SJCRH30 (cell line): ENCODE data around the gene CCL4. TPM values are rescaled to one million over a fixed set of nuclear protein-coding genes. Genes with fewer than 3 reads are reported as not detected.
"Not testable (repeated sequence)": the region's sequence is repeated elsewhere in the genome, so short reads cannot be mapped to it uniquely, and the experiment has no call there.

Experiments used
- DNase-seq, 2 experiments: peaks; one replicate each; pipeline ENCODE4 v3.0.0-alpha.2; 2015 to 2020
- H3K27ac ChIP-seq: fragments of 250-450 bp; sonication (Bioruptor Pico); 2 replicates; pipeline ENCODE4 v1.5.1; 2020; ENCODE audit warnings: mild to moderate bottlenecking, moderate library complexity
- H3K27me3 ChIP-seq: fragments of 250-450 bp; sonication (Bioruptor Pico); 2 replicates; pipeline ENCODE4 v1.5.1; 2020; ENCODE audit warnings: mild to moderate bottlenecking, moderate library complexity
- H3K36me3 ChIP-seq: fragments of 250-450 bp; sonication (Bioruptor Pico); 2 replicates; pipeline ENCODE4 v1.5.1; 2020; ENCODE audit warnings: mild to moderate bottlenecking, moderate library complexity
- H3K4me1 ChIP-seq: fragments of 250-450 bp; sonication (Bioruptor Pico); 2 replicates; pipeline ENCODE4 v1.5.1; 2020; ENCODE audit warnings: mild to moderate bottlenecking, moderate library complexity
- H3K4me3 ChIP-seq: fragments of 250-450 bp; sonication (Bioruptor Pico); 2 replicates; pipeline ENCODE4 v1.5.1; 2020; ENCODE audit warnings: mild to moderate bottlenecking, moderate library complexity
- H3K9me3 ChIP-seq: fragments of 250-450 bp; sonication (Bioruptor Pico); replicated peaks from 2 replicates; pipeline ENCODE4 v1.5.1; 2020; ENCODE audit warnings: mild to moderate bottlenecking, moderate library complexity
- total RNA-seq: library from RNA; depleted of rRNA; stranded (reverse); fragments of >200 nt; shearing (Covaris generic); gene quantifications from 2 replicates; pipeline ENCODE4 v1.2.3, GENCODE V29; 2014

CCL4 gene
- total RNA-seq, 1 experiment from 2014 or later: not detected

DNA sequence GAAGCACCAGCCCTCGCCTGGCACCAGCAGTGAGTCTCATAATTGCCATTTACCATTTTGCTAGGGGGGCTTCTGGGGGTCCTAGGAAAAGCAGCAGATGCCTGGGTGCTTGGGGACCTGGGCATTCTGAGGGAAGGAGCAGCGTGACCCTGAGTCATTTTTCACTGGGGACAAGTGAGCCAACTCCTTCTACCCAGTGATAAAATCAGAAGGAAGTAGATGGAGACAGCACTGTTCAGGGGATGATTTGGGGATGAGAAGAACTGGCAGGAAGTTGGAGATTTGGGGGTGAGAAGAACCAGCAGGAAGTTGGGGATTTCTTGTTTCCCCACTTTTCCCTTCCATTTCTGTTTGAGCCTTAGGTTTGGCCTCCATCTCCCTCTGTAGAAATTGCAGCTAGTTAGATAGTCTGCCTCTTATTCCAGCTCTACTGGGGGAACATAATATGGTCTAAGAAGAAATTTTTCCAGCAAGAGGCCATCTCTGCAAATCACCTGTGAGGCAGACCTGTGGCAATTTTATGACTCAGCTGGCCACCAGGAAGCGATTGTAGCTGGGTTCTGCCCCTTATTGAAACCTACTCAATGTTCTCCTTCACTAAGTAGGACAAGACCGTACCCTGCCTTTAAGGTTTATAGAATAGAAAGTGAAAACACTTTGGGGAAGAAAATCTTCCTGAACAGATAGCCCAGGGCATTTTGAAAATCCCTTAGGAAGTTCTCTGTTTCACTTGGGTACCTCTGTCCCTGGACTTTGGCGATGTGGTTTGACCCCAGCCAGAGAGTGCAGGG lies 21.8 kb upstream of the CCL4 start:
- not testable (repeated sequence) for H3K4me1 ChIP-seq, H3K27me3 ChIP-seq, H3K4me3 ChIP-seq, DNase-seq, H3K27ac ChIP-seq, H3K9me3 ChIP-seq, H3K36me3 ChIP-seq

DNA sequence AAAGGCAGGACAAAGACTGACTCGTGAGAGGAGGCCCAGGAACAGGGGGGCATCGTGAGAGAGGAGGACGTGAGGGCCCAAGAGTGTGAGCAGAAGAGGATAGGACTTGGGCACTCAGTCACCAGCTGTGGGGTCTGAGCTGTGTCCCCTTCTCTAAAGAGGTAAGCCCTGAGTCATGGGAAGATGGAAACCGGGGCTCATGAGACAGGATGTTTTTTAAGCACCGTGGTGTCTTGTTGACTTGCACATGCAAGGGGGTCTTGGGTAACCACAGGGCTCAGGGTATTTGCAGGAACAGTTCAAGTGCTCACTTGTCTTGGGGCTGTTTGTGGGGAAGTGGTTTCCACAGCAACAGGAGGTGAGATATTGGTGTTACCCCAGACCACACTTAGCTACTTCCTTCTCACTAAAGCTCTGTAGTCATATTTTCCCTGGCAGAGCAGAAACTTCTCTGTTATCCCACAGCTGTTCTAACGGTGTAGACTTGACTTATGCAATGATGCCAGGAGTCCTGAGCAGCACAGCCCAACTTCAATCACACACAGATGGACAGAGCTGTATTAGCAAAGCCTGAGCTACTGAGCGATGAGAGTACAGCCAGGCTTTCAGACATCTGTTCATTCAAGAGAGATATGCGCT lies 21.0 kb upstream of the CCL4 start:
- H3K4me1 ChIP-seq, H3K4me3 ChIP-seq, H3K27me3 ChIP-seq, DNase-seq, H3K27ac ChIP-seq, H3K36me3 ChIP-seq, H3K9me3 ChIP-seq: not testable (repeated sequence)

DNA sequence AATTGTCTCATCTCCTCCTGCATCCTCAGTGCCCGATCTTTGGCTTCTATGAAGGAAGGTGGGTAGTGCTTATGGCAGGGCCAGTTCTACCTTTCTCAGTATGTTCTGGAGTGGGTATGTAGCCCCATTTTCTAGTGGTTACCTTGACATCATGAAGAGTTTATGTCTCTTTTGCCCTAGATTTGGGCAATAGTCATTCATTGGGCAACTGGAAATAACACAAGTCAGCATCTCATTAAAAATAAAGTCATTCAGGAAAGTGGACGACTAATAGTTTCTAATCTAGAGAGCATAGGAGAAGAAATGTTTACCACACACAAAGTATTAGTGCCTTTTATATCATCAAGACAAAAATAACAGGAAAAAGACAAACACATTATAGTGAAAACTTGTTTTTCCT lies 19.9 kb upstream of the CCL4 start:
- H3K36me3 ChIP-seq, H3K27me3 ChIP-seq: not testable (repeated sequence)

DNA sequence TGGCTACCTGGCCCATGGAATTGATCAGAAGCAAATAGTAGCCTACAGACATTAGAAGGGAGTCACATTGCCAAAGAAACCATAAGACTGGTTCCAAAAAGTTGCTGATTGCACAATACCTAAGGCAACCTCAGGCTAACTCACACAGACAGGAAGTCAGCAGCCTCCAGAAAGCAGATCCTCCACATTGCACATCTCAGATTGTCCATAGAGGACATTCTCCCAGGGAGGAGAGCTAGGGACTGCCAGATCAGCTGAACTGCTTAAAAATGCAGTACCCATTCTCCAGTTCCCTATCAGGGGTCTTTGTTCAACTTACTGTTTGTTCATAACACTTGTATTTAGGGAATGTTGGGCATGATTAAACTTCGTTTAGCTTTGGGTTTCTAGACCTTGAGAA lies 17.9 kb upstream of the CCL4 start:
- Histone ChIP-seq H3K36me3 (no peaks in the 10 kb centered on the region), H3K27me3 (0 out of 2 replicates have a peak, but pooled peaks cover 3% of the 10 kb centered on the region), H3K27ac (no peak overlapping the region), H3K4me1 (no peaks in the 10 kb centered on the region), H3K9me3 (no peaks in the 10 kb centered on the region), H3K4me3 (no peak overlapping the region)
- DNase-seq: no peak

More for the DNA sequence above, 19.9 kb upstream of the CCL4 start:
- not testable (repeated sequence) for H3K27ac ChIP-seq, DNase-seq, H3K4me1 ChIP-seq, H3K4me3 ChIP-seq, H3K9me3 ChIP-seq

DNA sequence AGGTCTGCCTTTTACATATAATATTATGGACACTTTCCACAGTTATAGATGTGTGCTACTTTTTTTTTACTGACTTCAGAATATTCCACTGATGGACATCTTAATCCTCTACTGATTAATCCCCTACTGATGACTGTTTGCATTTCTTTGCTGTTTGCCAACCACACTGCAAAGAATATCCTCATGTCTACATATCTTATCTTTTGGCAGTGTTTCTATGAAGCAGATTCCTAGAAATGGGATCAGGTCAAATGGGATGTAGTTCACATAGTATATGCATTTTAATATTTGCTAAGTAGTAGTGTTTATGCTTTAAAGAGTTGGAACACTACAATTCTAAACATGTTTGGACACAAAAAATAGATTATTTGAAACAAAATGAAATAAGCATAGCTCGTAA lies 16.8 kb upstream of the CCL4 start:
- Histone ChIP-seq H3K4me3 (no peak overlapping the region), H3K27me3 (0 out of 2 replicates have a peak, but pooled peaks cover 3% of the 10 kb centered on the region), H3K4me1 (no peaks in the 10 kb centered on the region), H3K27ac (no peak overlapping the region), H3K9me3 (no peaks in the 10 kb centered on the region), H3K36me3 (no peaks in the 10 kb centered on the region)
- no peak for DNase-seq

DNA sequence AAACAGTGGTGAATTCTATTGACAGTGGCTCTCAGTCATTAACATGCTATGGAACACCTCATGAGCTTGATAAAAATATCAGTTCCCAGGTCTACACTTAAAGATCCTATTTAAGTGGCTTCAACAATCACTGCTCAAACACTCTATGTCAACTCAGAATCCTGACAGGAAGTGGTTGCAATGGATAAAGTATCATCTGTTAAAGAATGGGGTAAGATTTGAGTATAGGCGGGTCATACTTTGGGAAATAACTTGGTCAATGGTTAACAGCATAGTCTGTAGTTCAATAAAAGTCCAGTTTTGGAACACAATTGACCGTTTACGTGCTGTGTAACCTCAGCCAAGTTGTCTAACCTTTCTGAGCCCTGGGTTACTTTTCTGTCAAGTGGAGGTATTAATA lies 16.2 kb upstream of the CCL4 start:
- H3K9me3 ChIP-seq, H3K4me1 ChIP-seq, H3K27me3 ChIP-seq, H3K36me3 ChIP-seq, DNase-seq, H3K27ac ChIP-seq, H3K4me3 ChIP-seq: not testable (repeated sequence)

DNA sequence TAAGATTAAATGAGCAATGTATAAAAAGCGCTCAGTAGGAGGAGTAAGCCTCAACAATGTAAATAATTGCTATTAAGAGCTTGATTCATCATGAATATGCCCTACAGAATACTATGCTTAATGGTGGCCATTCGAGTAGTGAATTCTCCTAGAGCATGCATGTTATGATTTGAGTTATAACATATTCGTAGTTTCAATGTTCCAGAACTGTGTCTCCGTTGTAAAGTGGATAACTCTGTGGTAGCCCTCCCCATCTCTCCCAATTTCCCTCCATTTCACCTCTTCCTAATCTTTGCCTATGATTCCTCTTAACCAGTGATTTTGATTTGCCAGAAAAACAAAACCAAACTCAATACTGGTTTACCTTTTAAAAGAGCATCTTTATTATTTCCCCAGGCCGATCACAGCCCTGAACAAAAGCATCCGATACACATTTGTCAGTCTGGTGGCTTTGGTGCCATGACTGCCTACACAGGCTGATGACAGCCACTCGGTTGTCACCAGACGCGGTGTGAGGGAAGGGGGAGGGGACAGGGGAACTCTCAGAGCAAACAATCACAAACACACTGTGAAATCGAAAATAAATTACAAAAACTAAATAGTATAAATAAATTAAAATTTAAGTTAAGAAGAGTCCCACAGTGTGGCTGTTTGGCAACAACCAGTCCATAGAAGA lies 15.6 kb upstream of the CCL4 start:
- not testable (repeated sequence) for H3K27me3 ChIP-seq, H3K4me1 ChIP-seq, DNase-seq

DNA sequence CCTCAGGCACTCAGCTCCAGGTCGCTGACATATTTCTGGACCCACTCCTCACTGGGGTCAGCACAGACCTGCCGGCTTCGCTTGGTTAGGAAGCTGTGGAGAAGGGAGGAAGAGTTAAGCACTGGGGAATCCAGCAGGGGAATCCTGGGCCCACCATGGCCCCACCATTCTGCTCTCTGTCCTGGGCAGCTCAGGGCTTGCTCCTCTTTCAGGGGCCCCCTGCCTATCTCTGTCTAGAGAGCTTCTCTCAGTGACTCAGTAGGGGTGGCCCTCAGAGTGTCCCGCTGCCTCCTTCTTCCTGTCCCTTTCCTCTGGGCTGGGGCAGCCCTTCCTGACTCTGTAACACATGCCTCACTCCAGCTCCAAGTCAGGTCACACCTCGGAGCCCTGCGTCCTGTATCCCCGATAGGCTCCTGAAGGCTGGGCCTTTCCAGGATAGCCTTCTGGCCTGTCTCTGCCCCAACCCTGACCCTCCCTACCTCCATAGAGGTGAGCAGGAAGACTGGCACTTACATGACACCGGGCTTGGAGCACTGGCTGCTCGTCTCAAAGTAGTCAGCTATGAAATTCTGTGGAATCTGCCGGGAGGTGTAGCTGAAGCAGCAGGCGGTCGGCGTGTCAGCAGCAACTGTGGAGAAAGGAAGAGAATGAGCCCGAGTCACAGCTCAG lies 14.8 kb upstream of the CCL4 start:
- H3K9me3 ChIP-seq: no peaks in the 10 kb centered on the region
- H3K4me3 ChIP-seq: no peak overlapping the region
- no peaks in the 10 kb centered on the region for H3K36me3 ChIP-seq
- H3K27me3 ChIP-seq: 0 out of 2 replicates have a peak, but pooled peaks cover 3% of the 10 kb centered on the region
- H3K27ac ChIP-seq: no peak overlapping the region
- DNase-seq: no peak
- no peaks in the 10 kb centered on the region for H3K4me1 ChIP-seq

More for the DNA sequence above, 15.6 kb upstream of the CCL4 start:
- H3K4me3 ChIP-seq, H3K27ac ChIP-seq, H3K36me3 ChIP-seq, H3K9me3 ChIP-seq: not testable (repeated sequence)

DNA sequence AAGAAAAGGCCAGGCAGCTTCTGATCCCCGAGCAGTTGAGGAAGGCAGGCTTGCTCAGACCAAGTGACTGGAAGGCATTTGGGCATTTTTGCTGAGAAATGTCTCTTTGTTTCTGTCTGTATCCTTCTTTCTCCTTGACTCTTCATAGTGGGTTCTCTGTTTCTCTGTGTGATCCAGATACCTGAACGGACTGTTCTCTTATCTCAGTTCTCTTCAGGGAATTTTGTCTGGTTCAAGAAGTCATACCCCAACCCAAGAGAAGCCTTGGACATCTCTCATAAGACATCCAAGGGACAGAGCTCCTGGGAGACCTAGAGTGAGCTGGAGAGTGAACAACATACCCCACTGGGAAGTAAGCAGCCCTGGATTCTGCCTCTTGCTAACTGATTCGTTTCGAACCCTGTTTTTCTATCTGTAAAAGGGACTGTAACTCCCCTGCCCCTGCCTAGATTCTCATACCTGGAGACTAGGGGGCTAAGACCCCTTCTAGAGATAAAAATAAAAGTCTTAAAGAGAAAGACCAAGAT lies 14.2 kb upstream of the CCL4 start:
- Histone ChIP-seq H3K27me3 (0 out of 2 replicates have a peak, but pooled peaks cover 3% of the 10 kb centered on the region), H3K36me3 (no peaks in the 10 kb centered on the region), H3K4me1 (no peaks in the 10 kb centered on the region), H3K9me3 (no peaks in the 10 kb centered on the region), H3K4me3 (no peak overlapping the region), H3K27ac (no peak overlapping the region)
- no peak for DNase-seq

DNA sequence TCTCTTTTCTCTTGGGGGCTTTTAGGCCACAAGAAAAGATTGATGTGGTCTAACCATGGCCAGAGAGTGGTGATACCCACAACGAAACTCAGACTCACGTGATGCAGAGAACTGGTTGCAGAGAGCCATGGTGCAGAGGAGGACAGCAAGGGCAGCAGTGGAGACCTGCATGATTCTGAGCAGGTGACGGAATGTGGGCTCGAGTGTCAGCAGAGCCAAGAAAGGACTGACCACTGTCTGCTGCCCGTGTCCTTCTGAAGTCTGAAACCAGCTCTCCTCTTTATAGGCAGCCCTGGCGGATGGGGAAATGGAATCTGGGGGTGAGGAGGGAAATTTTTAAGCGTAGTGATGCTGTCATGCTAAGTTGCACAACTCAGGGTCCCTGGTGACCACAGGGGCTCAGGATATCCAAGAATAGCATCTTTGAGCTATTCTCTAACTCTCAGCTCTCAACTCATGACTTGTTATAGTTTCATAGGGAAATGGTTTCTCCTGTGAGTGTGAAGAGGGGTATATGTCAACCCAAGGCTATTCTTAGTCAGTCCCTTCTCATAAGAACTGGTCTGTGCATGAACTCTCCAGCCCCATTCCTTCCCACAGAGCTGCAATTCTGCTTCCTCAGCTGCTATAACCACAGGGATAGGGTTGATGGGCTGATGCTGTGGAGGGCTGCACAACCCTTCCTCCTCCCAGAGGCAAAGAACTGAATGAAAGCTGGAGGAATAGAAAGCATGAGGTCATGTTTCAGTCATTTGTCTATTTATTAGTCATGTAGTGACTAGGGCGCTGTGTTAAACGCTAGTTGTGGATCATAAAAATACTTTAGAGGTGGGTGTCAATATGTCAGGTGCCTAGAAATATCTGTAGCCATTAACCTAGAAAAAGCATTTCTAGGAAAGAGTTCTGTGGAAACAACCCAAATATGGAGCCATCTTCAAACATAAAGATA lies 13.5 kb upstream of the CCL4 start, which contains the start of gene CCL3:
TSS of gene CCL3 (minus strand) at position 256 of the 949 bp plus-strand sequence. CDS start at position 171, 85 bp downstream.
- no peak for DNase-seq
- H3K4me3 ChIP-seq: no peak within 1 kb of the TSS
- H3K4me1 ChIP-seq: no peaks in the 10 kb centered on the region
- no peak within 1 kb of the TSS for H3K27ac ChIP-seq
- H3K9me3 ChIP-seq: no peaks in the 10 kb centered on the region
- H3K27me3 ChIP-seq: 0 out of 2 replicates have a peak, but pooled peaks cover 3% of the 10 kb centered on the region
- no peaks in the 10 kb centered on the region for H3K36me3 ChIP-seq

DNA sequence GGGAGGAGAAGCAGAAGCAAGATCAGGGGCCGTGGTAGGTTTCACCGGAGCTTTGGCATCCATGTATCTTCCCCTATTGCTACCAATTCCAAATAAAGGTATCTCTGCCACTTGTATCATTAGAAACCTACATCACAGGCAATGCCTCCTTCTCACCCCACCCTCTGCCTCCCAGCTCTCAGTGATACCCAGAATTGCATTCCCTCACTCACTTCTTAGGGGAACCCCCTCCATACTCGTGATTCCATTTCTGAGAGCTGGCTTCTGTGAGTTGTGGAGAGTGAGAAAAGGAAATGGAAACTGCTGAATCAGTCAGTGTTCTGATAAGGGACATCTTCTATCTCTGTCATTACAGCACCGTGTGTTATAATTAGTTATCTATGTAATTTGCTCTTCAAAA lies 11.4 kb upstream of the CCL4 start:
- H3K36me3 ChIP-seq: no peaks in the 10 kb centered on the region
- 0 out of 2 replicates have a peak, but pooled peaks cover 3% of the 10 kb centered on the region for H3K27me3 ChIP-seq
- H3K27ac ChIP-seq: no peak overlapping the region
- DNase-seq: no peak
- H3K4me3 ChIP-seq: no peak overlapping the region
- no peaks in the 10 kb centered on the region for H3K4me1 ChIP-seq
- no peaks in the 10 kb centered on the region for H3K9me3 ChIP-seq

DNA sequence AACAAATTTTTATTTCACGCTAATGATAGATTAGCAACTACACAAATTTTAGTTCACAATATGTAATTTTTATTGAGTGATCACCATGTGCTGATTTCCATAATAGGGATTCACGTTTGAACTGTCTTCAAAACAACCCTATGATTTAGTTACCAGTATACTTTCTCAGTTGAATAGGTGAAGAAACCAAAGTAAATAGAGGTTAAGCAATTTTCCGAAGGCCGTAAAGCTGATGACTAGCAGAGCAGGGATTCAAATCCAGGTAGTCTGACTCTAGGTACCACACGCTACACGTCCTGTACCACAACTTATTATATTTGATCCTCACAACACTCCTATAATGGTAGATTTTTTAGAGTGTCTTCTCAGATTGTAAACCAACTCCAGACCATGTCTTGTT lies 10.9 kb upstream of the CCL4 start:
- H3K36me3 ChIP-seq, H3K9me3 ChIP-seq, H3K4me1 ChIP-seq, H3K4me3 ChIP-seq, H3K27me3 ChIP-seq, DNase-seq, H3K27ac ChIP-seq: not testable (repeated sequence)

DNA sequence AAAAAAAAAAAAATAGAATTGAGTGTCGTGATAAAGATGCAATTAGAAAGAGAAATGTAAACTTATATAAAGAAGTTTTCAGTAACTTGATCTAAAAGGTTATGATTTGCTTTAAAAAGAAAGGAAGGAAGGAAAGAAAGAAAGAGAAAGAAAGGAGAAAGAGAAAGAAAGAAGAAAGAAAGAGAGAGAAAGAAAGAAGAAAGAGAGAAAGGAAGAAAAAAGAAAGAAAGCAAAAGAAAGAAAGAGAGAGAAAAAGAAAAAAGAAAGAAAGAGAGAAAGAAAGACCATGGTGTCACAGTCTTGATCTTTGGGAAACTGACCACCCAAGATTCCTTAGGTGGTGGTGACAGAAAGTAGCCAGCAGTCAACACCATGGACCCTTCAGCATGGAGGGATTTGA lies 9.4 kb upstream of the CCL4 start:
- no peak overlapping the region for H3K27ac ChIP-seq
- DNase-seq: no peak
- no peaks in the 10 kb centered on the region for H3K36me3 ChIP-seq
- no peaks in the 10 kb centered on the region for H3K4me1 ChIP-seq
- no peak overlapping the region for H3K4me3 ChIP-seq
- H3K9me3 ChIP-seq: no peaks in the 10 kb centered on the region
- 0 out of 2 replicates have a peak, but pooled peaks cover 3% of the 10 kb centered on the region for H3K27me3 ChIP-seq

DNA sequence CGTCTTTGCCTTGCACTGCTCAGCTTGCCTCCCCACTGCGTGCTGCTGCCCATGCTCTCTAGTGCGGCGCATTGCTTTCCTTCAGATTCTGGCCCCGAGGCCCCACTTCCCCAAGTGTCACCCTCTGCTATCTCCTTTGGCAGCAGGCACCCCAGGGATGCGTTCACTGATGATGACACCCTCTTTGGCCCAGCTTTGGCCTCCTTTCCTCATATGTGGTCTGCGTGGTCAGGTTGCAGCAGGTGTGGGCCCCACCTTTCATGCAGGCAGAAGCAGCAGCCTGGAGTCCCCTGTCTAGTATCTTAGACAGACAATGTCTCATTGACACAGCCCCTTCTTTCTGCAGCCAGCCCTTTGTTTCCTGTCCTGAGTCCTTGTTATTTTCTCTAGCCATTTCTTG lies 8.9 kb upstream of the CCL4 start:
- Histone ChIP-seq H3K4me1 (no peaks in the 10 kb centered on the region), H3K36me3 (no peaks in the 10 kb centered on the region)
- DNase-seq: no peak

More for the DNA sequence above, 8.9 kb upstream of the CCL4 start:
- no peak overlapping the region for H3K27ac ChIP-seq
- no peak overlapping the region for H3K4me3 ChIP-seq
- H3K27me3 ChIP-seq: 0 out of 2 replicates have a peak, but pooled peaks cover 3% of the 10 kb centered on the region
- no peaks in the 10 kb centered on the region for H3K9me3 ChIP-seq
